SK-N-MC (cell line): Measurements from ENCODE around the gene SEC22C.

Source experiments
- EZH2 ChIP-seq: fragments of 200-600 bp; sonication (generic); IDR thresholded peaks from one replicate; pipeline ENCODE4 v1.6.1; 2017; ENCODE audit warnings: antibody characterized with exemption
- POLR2AphosphoS5 ChIP-seq: IDR thresholded peaks from 2 replicates; pipeline ENCODE4 v1.6.1; 2012; ENCODE audit warnings: mild to moderate bottlenecking, low read depth, low read length, borderline replicate concordance

DNA sequence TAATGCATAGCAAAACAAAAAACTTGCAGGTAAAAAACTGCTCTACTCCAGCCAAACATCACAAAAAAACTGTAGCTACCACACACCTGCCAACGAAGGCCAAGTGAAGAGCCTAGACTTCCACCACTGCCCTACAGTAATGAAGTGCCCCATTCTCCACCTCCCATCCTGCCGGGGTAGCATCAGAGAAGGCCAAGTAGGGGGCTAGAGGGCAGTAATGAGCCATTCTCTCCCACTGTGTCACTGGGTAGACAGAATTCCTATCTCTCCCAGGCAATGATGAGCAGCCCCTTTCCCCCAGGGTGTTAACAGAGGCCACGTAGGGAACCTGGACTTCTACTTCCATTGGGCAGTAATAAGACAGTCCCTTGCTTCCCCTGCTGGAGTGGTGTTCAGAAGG lies 9.5 kb downstream of the SEC22C start:
- TF ChIP-seq EZH2 (no peak), POLR2AphosphoS5 (no peak)
